A673 (cell line): ENCODE data around the gene ARHGAP6.

Experiments used
- EZH2 ChIP-seq: fragments of 200-600 bp; sonication (generic); IDR thresholded peaks from 2 replicates; pipeline ENCODE4 v1.6.1; 2017; ENCODE audit warnings: borderline replicate concordance, low read depth, mild to moderate bottlenecking, mixed read lengths, antibody characterized with exemption, low read length; ENCODE audit not compliant: poor library complexity, severe bottlenecking
- TF ChIP-seq, protein P1 (sequence below): fragments of 300-800, 200-600 bp; sonication (generic); conservative IDR thresholded peaks from 2 replicates; pipeline ENCODE4 v1.5.1; 2017; ENCODE audit warnings: low read depth, mild to moderate bottlenecking, antibody characterized with exemption, low read length, moderate library complexity, mixed read lengths

DNA sequence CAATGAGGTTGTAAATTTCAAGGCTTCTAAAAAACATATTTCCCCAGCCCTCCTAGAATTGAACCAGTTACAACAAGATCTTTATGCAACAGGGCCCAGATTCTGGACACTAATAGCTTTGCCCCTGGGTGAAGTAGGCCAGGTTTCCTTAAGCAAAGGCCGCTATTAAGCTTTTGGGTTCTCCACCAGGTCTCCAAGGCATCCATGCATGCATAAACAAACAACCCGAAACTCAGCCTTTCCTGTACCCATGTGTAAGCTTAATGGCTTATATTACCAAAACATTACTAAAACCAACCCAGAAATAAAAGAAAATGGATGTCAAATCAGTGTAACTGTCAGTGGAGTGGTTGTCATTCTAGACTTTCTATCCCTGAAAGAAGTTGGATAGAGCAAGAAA is 137.1 kb downstream of the ARHGAP6 start:
- TF ChIP-seq, protein P1, sequence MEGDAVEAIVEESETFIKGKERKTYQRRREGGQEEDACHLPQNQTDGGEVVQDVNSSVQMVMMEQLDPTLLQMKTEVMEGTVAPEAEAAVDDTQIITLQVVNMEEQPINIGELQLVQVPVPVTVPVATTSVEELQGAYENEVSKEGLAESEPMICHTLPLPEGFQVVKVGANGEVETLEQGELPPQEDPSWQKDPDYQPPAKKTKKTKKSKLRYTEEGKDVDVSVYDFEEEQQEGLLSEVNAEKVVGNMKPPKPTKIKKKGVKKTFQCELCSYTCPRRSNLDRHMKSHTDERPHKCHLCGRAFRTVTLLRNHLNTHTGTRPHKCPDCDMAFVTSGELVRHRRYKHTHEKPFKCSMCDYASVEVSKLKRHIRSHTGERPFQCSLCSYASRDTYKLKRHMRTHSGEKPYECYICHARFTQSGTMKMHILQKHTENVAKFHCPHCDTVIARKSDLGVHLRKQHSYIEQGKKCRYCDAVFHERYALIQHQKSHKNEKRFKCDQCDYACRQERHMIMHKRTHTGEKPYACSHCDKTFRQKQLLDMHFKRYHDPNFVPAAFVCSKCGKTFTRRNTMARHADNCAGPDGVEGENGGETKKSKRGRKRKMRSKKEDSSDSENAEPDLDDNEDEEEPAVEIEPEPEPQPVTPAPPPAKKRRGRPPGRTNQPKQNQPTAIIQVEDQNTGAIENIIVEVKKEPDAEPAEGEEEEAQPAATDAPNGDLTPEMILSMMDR, result no peak
- TF ChIP-seq EZH2, result no peak
